ENCODE results near the gene CCDC68.

CCDC68 gene

DNA sequence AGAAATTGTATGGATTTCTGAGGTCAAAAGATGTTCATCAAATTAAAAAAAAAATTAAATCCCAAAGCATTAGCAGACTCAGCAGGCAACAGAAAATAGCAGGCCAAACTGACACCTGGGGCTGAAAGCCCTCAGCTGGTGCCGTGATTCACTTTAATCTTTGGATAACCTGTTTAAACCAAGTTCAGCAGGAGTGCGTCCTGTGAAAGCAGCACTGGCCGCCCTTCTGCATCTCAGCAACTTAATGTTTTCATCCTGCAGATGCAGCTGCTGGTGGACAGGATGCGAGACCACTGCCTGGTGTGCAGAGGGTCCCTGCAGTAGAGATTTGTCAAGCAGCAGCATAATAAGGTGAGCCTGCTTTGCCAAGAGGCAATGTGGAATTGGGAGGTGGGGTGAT lies 41.2 kb downstream of the CCDC68 start:
- no peak overlapping the region for H3K4me3 ChIP-seq (ENCODE audit: low read depth, low read length)
- in situ Hi-C loops (cut with HindIII; ENCODE audit: low sequenced_read_pairs) = no loop called here

DNA sequence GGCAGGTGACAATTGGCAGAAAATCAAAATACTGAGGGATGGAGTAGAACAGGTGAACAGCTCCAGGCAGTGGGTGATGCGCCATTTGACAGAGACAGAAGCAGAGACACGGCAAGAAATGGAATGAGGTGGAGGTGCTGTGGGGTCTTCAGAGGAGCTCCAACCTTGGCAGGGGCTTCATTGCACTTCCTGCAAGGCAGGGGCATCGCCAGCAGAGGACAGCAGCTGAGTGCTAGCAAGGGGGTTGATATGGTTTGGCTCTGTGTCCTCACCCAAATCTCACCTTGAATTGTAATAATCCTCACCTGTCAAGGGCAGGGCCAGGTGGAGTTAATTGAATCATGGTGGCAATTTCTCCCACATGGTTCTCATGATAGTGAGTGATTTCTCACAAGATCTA lies 42.8 kb downstream of the CCDC68 start:
- in situ Hi-C loops (cut with HindIII; ENCODE audit: low sequenced_read_pairs) = no loop called here
- H3K4me3 ChIP-seq (ENCODE audit: low read depth, low read length) = no peak overlapping the region
- TF ChIP-seq, protein P1, sequence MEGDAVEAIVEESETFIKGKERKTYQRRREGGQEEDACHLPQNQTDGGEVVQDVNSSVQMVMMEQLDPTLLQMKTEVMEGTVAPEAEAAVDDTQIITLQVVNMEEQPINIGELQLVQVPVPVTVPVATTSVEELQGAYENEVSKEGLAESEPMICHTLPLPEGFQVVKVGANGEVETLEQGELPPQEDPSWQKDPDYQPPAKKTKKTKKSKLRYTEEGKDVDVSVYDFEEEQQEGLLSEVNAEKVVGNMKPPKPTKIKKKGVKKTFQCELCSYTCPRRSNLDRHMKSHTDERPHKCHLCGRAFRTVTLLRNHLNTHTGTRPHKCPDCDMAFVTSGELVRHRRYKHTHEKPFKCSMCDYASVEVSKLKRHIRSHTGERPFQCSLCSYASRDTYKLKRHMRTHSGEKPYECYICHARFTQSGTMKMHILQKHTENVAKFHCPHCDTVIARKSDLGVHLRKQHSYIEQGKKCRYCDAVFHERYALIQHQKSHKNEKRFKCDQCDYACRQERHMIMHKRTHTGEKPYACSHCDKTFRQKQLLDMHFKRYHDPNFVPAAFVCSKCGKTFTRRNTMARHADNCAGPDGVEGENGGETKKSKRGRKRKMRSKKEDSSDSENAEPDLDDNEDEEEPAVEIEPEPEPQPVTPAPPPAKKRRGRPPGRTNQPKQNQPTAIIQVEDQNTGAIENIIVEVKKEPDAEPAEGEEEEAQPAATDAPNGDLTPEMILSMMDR (IDR thresholded peaks at IDR 0.05; ENCODE audit: low read depth, low read length) = no peak
- DNase-seq (ENCODE audit: low read depth, low spot score) = no peak

More for the DNA sequence above, 41.2 kb downstream of the CCDC68 start:
- no peak for DNase-seq (ENCODE audit: low read depth, low spot score)
- TF ChIP-seq, protein P1 (IDR thresholded peaks at IDR 0.05; ENCODE audit: low read depth, low read length) = no peak

DNA sequence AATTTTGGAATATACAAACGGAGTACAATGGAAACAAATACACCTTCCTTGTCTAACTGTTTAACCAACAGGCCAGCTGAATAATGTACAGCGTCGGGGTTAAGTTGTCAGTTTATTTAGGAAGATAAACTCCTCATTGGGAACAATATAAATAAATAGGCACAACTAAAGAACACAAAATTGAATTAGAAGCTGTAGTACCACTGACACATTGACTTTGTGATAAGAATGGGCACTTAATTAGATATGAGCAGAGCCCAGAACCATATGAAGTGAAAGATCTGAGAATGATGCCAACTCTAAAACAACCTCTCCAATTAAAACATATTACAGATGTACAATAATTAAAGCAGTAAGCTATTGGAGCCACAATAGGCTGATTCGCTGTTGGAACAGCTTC lies 44.4 kb downstream of the CCDC68 start:
- no peak overlapping the region for H3K4me3 ChIP-seq (ENCODE audit: low read depth, low read length)
- in situ Hi-C loops (cut with HindIII; ENCODE audit: low sequenced_read_pairs) = no loop called here
- no peak for DNase-seq (ENCODE audit: low read depth, low spot score)
- TF ChIP-seq, protein P1 (IDR thresholded peaks at IDR 0.05; ENCODE audit: low read depth, low read length) = no peak

- TF ChIP-seq, protein P1 (IDR thresholded peaks at IDR 0.05; ENCODE audit: low read depth, low read length) = no peak
- no peak for DNase-seq (ENCODE audit: low read depth, low spot score)
- H3K4me3 ChIP-seq (ENCODE audit: low read depth, low read length) = no peak overlapping the region
- in situ Hi-C loops (cut with HindIII; ENCODE audit: low sequenced_read_pairs) = no loop called here
Measured at GRCh38 chr18:54911551-54911950, 47.7 kb downstream of the CCDC68 start.

- H3K4me3 ChIP-seq (ENCODE audit: low read depth, low read length) = no peak overlapping the region
- TF ChIP-seq, protein P1 (IDR thresholded peaks at IDR 0.05; ENCODE audit: low read depth, low read length) = no peak
- in situ Hi-C loops (cut with HindIII; ENCODE audit: low sequenced_read_pairs) = no loop called here
- DNase-seq (ENCODE audit: low read depth, low spot score) = no peak
Measured at GRCh38 chr18:54910161-54910919, 48.9 kb downstream of the CCDC68 start.

GRCh38 chr18:54909538-54909937 lies 49.7 kb downstream of the CCDC68 start:
- in situ Hi-C loops (cut with HindIII; ENCODE audit: low sequenced_read_pairs) = no loop called here
- H3K4me3 ChIP-seq (ENCODE audit: low read depth, low read length) = no peak overlapping the region
- no peak for DNase-seq (ENCODE audit: low read depth, low spot score)
- TF ChIP-seq, protein P1 (IDR thresholded peaks at IDR 0.05; ENCODE audit: low read depth, low read length) = no peak
